BLaER1 (cell line): ENCODE measurements around the gene CDCA7L.

Experiments used
- H3K27ac ChIP-seq: shearing (Covaris generic); formaldehyde crosslinking; 2 replicates; pipeline ENCODE4 v1.8.1; 2022
- H3K27me3 ChIP-seq: shearing (Covaris generic); formaldehyde crosslinking; 2 replicates; pipeline ENCODE4 v1.8.1; 2022
- H3K36me3 ChIP-seq: shearing (Covaris generic); formaldehyde crosslinking; 2 replicates; pipeline ENCODE4 v1.8.1; 2022
- H3K4me1 ChIP-seq: shearing (Covaris generic); formaldehyde crosslinking; 2 replicates; pipeline ENCODE4 v1.8.1; 2022
- H3K4me2 ChIP-seq: shearing (Covaris generic); formaldehyde crosslinking; 2 replicates; pipeline ENCODE4 v1.8.1; 2022
- H3K4me3 ChIP-seq: shearing (Covaris generic); formaldehyde crosslinking; 2 replicates; pipeline ENCODE4 v1.8.1; 2022
- H3K9ac ChIP-seq: shearing (Covaris generic); formaldehyde crosslinking; 2 replicates; pipeline ENCODE4 v1.8.1; 2022
- H3K9me3 ChIP-seq: shearing (Covaris generic); formaldehyde crosslinking; 2 replicates; pipeline ENCODE4 v1.8.1; 2022
- H4K20me1 ChIP-seq: shearing (Covaris generic); formaldehyde crosslinking; 2 replicates; pipeline ENCODE4 v1.8.1; 2022
- Cebpa-rat ChIP-seq: shearing (Covaris generic); IDR thresholded peaks from 2 replicates; pipeline ENCODE4 v1.8.1; 2022

Gene CDCA7L

DNA sequence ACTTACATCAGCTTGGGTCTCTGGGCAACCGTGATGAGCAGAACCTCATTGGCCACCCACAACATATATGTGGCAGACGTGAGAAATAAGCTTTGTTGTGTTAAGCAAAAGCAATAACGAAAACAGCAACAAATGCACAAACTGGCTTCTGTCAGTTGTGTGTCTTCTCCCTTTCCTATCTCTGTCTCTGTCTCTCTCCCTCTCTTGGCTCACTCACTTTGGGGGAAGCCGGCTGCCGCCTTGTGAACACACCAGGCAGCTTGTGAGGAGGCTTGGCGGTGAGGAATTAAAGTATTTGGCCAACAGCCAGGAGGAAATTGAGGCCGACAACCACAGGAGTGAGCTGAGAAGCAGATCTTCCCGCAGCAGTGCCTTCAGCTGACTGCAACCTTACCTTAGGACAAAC, 21.9 kb upstream of the CDCA7L start:
- no peak overlapping the region for H3K27ac ChIP-seq
- H3K9me3 ChIP-seq, result peaks cover 14% of the 10 kb centered on the region
- H3K9ac ChIP-seq, result no peak overlapping the region
- H3K4me2 ChIP-seq, result peak overlapping the region; percentile 62
- H3K36me3 ChIP-seq, result no peaks in the 10 kb centered on the region
- no peaks in the 10 kb centered on the region for H4K20me1 ChIP-seq
- H3K4me1 ChIP-seq, result peaks cover 34% of the 10 kb centered on the region
- H3K4me3 ChIP-seq, result no peak overlapping the region
- H3K27me3 ChIP-seq, result no peaks in the 10 kb centered on the region
- TF ChIP-seq Cebpa-rat, result no peak

DNA sequence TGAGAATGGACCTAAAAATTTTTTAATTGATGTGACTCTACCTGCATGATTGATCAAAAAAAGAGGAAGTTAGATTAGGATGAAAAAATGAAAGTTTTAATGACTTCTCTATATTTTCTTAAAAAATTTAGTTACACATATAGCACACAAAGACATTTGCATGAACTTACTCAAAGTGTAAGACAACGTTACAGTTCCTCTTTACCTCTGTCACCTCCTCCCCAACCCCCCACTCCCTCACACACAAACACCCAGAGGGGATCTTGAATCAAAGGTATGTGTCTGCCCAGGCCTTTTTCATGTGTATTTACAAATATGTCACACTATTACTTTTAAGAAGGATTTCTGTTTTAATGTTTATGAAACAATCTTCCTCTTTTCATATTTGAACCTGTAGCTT, 20.6 kb upstream of the CDCA7L start:
- H3K9ac ChIP-seq, result no peak overlapping the region
- H3K4me3 ChIP-seq, result no peak overlapping the region
- H3K27ac ChIP-seq, result no peak overlapping the region
- H3K9me3 ChIP-seq, result peaks cover 3% of the 10 kb centered on the region; the same call in 1 of the 2 replicates
- H3K36me3 ChIP-seq, result no peaks in the 10 kb centered on the region
- peak overlapping the region; percentile 62 for H3K4me2 ChIP-seq
- no peaks in the 10 kb centered on the region for H3K27me3 ChIP-seq
- H3K4me1 ChIP-seq, result peaks cover 28% of the 10 kb centered on the region
- no peaks in the 10 kb centered on the region for H4K20me1 ChIP-seq
- no peak for TF ChIP-seq Cebpa-rat

DNA sequence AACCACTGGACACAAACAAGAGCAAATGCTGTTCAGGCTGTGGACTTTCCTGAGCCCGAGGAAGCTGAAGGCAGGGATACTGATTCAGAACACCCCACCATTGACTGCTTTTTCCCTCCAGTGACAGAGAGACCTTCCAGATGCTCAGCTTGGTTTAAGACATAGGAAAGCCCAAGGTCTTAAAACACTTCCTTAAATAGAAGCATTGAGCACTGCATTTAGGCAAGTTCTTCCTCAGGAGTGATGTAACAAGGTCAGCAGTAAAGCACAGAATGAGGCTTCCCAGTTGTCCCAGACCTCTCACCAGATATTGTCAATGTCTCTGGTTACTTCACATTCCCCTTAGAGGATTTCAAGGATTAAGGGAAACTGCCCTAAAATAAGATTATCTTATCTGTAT, 19.6 kb upstream of the CDCA7L start:
- Histone ChIP-seq H3K27ac (no peak overlapping the region), H3K4me3 (no peak overlapping the region), H3K4me2 (no peak overlapping the region), H3K4me1 (peaks cover 28% of the 10 kb centered on the region), H3K27me3 (no peaks in the 10 kb centered on the region), H3K36me3 (no peaks in the 10 kb centered on the region), H3K9ac (no peak overlapping the region), H3K9me3 (no peaks in the 10 kb centered on the region), H4K20me1 (no peaks in the 10 kb centered on the region)
- no peak for TF ChIP-seq Cebpa-rat

DNA sequence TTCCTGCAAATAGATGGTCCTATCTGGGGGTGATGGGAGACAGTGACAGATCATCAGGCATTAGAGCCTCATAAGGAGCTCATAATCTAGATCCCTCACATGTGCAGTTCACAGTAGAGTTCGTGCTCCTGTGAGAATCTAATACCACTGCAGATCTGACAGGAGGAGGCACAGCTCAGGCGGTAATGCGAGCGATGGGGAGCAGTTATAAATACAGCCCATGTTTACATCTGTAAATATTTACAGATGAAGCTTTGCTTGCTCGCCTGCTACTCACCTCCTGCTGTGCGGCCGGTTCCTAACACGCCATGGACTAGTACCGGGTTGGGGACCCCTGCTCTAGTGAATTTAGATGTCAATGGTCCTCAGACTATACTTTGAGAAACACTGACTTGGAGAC, 17.0 kb upstream of the CDCA7L start:
- H3K4me2 ChIP-seq, result no peak overlapping the region

DNA sequence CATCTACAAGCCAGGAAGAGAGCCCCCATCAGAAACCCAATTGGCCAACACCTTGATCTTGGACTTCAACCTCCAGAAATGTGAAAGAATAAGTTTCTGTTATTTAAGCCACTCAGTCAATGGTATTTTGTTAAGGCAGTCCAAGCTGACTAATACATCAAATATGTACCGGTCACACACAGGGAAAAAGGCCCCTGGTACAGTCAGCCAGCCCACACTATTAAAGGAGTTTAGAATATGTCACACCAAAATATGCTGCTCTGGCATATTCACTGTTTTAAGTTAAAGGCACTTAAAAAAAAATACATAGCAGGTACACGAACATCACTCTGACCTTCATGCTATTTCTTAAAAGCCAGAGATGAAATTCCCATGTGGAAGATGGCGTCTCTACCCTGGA, 15.2 kb upstream of the CDCA7L start:
- H3K9me3 ChIP-seq, result no peaks in the 10 kb centered on the region
- no peak overlapping the region for H3K4me2 ChIP-seq
- TF ChIP-seq Cebpa-rat, result no peak
- H3K27me3 ChIP-seq, result no peaks in the 10 kb centered on the region
- no peak overlapping the region for H3K27ac ChIP-seq
- no peak overlapping the region for H3K9ac ChIP-seq
- peaks cover 7% of the 10 kb centered on the region for H3K4me1 ChIP-seq
- H4K20me1 ChIP-seq, result no peaks in the 10 kb centered on the region
- no peaks in the 10 kb centered on the region for H3K36me3 ChIP-seq
- H3K4me3 ChIP-seq, result no peak overlapping the region

More for the DNA sequence above, 17.0 kb upstream of the CDCA7L start:
- H3K36me3 ChIP-seq, result no peaks in the 10 kb centered on the region
- H4K20me1 ChIP-seq, result no peaks in the 10 kb centered on the region
- H3K4me3 ChIP-seq, result no peak overlapping the region
- no peaks in the 10 kb centered on the region for H3K27me3 ChIP-seq
- H3K9me3 ChIP-seq, result no peaks in the 10 kb centered on the region
- no peak for TF ChIP-seq Cebpa-rat
- H3K9ac ChIP-seq, result no peak overlapping the region
- H3K27ac ChIP-seq, result no peak overlapping the region
- peaks cover 20% of the 10 kb centered on the region for H3K4me1 ChIP-seq

DNA sequence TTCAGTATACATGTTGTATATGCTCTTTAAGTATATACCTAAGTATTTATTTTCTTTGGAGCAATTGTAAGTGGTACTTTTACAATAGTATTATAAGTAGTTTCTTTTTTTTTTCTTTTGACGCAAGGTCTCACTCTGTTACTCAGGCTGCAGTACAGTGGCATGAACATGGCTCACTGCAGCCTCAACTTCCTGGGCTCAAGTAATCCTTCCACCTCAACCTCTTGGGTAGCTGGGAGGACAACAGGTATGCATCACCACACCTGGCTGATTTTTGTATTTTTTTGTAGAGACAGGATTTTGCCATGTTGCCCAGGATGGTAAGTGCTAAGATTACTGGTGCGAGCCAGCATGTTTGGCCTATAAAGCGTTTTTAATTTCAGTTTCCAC, 13.7 kb upstream of the CDCA7L start:
- H3K36me3 ChIP-seq, result no peaks in the 10 kb centered on the region
- no peak for TF ChIP-seq Cebpa-rat

DNA sequence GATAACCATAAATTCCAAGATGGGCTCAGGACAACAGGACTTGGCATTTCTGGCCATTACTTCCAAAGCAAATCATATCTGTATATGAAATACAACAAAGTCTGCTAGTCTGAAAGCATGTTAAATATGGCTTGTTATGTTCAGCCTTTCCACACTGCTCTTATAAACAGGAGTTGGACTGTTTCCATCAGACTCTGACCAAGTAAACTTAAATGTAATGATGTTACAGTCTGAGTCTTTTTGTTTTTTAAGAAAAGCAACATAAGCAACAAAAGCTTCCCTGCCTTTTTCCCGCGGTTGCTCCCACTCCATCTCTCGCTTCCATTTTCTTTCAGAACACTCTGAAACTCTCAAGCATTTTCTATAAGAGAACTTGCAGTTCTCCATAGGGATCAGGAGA, 8.1 kb upstream of the CDCA7L start:
- no peaks in the 10 kb centered on the region for H4K20me1 ChIP-seq
- no peaks in the 10 kb centered on the region for H3K36me3 ChIP-seq
- no peaks in the 10 kb centered on the region for H3K9me3 ChIP-seq
- no peak overlapping the region for H3K4me3 ChIP-seq
- no peak overlapping the region for H3K27ac ChIP-seq
- no peak overlapping the region for H3K9ac ChIP-seq
- H3K27me3 ChIP-seq, result no peaks in the 10 kb centered on the region
- peaks cover 5% of the 10 kb centered on the region; the same call in 1 of the 2 replicates for H3K4me1 ChIP-seq
- H3K4me2 ChIP-seq, result no peak overlapping the region
- TF ChIP-seq Cebpa-rat, result no peak

More for the DNA sequence above, 13.7 kb upstream of the CDCA7L start:
- H3K4me1 ChIP-seq, result 0 out of 2 replicates have a peak, but pooled peaks cover 5% of the 10 kb centered on the region
- no peaks in the 10 kb centered on the region for H3K27me3 ChIP-seq
- no peak overlapping the region for H3K9ac ChIP-seq
- no peaks in the 10 kb centered on the region for H3K9me3 ChIP-seq
- no peak overlapping the region for H3K27ac ChIP-seq
- no peaks in the 10 kb centered on the region for H4K20me1 ChIP-seq
- H3K4me3 ChIP-seq, result no peak overlapping the region
- H3K4me2 ChIP-seq, result no peak overlapping the region

DNA sequence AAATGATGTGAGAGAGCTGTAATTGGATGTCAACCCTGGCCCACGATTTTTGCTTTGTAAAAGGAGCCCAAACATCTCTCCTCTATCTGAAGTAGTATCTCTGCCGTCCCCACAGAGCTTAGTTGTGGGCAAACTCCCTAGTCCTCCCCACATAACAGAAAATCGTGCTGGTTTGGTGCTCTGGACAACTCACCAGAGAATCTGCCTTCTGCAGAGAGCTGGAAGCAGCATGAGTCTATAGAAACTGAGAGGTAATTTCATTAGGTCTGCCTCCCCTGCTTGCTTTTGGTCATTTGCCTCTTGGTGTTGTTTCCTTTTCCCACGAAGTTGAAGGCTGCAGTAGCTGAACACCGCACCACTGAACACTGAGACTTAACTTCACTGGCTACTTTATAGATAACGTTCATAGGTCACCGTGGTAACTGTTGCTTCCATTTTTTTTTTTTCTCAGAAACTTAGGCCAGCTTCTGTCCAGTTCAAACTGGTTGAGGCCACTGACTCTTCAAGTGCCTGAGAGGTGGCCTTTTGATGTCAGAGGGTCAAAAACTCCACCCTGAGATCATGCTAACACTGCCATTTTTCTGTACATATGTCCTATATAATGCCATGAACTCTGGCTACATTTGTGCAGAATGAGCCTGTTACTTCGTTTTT, 3.3 kb upstream of the CDCA7L start:
- no peaks in the 10 kb centered on the region for H3K27me3 ChIP-seq
- H3K4me3 ChIP-seq, result no peak overlapping the region
- H3K27ac ChIP-seq, result no peak overlapping the region
- peak overlapping the region; percentile 92; the same call in 1 of the 2 replicates for H3K4me2 ChIP-seq
- no peaks in the 10 kb centered on the region for H3K36me3 ChIP-seq
- H4K20me1 ChIP-seq, result no peaks in the 10 kb centered on the region
- no peak overlapping the region for H3K9ac ChIP-seq
- H3K9me3 ChIP-seq, result no peaks in the 10 kb centered on the region
- no peak for TF ChIP-seq Cebpa-rat
- peaks cover 34% of the 10 kb centered on the region for H3K4me1 ChIP-seq

DNA sequence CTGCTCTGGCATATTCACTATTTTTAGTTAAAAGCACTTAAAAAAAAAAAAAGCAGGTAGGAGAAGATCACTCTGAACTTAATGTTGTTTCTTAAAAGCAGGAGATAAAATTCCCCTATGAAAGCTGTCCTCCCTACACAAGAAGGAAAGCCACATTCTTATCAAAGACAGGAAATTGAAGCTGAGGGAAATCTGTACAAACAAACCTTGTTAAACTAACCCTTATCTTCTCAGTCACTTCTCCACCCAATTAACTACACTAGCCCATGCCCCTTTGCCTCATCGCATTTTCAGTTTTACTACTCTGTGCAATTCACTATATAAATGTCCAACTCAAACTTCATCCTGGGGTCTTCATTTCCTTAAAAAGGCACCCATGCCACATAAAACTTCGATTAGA, 2.7 kb upstream of the CDCA7L start:
- no peak overlapping the region for H3K27ac ChIP-seq
- H3K4me3 ChIP-seq, result no peak overlapping the region
- H3K4me1 ChIP-seq, result peaks cover 41% of the 10 kb centered on the region
- H3K4me2 ChIP-seq, result peak overlapping the region; percentile 92
- no peaks in the 10 kb centered on the region for H3K9me3 ChIP-seq
- H3K27me3 ChIP-seq, result no peaks in the 10 kb centered on the region
- H3K9ac ChIP-seq, result no peak overlapping the region
- no peaks in the 10 kb centered on the region for H3K36me3 ChIP-seq
- TF ChIP-seq Cebpa-rat, result no peak
- no peaks in the 10 kb centered on the region for H4K20me1 ChIP-seq

DNA sequence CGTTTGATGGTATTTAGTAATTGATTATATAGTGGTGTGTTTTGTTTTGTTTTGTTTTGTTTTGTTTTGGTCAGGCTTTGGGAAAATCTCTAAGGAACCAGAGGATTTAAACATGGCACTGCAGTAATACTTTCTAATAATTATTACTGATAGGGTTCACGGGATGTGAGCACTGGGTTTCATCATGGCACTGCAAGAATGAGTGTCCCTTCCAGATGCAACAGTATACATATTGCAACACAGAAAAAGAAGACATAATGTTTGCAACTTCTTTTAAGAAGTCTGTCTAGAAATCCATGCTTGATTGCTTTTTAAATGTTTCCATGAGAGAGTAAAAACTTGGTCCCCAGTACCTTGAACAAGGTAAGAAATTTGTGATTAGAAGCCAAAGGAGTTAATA, 2.2 kb upstream of the CDCA7L start:
- Histone ChIP-seq H3K4me1 (peaks cover 45% of the 10 kb centered on the region), H3K9ac (no peak overlapping the region), H4K20me1 (no peaks in the 10 kb centered on the region), H3K4me2 (peak overlapping the region; percentile 92), H3K4me3 (no peak overlapping the region), H3K27ac (no peak overlapping the region), H3K9me3 (no peaks in the 10 kb centered on the region), H3K27me3 (no peaks in the 10 kb centered on the region), H3K36me3 (no peaks in the 10 kb centered on the region)
- no peak for TF ChIP-seq Cebpa-rat

DNA sequence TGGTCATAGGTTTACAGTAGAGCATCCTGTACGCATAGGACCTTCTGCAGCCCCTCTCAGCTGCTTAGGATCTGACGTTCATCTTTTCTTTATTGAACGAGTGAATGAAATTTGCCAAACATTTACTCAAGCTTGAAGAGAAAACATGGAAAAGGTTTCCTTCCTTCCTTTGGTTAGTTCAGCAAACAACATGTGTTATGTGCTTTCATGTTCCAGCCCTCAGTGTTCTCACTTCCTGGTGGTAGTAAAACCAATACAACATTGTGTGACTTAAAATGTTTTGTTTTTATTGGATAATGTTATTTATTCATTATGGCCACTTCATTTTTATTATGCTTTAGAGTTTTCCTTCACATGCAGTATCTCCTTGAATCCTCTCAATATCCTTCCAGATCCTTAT, 1.4 kb upstream of the CDCA7L start:
- Histone ChIP-seq H3K4me1 (peaks cover 54% of the 10 kb centered on the region), H3K27ac (no peak overlapping the region), H3K4me2 (peak overlapping the region; percentile 92), H3K36me3 (no peaks in the 10 kb centered on the region), H3K27me3 (no peaks in the 10 kb centered on the region), H3K9ac (no peak overlapping the region), H4K20me1 (no peaks in the 10 kb centered on the region), H3K4me3 (no peak overlapping the region), H3K9me3 (no peaks in the 10 kb centered on the region)
- TF ChIP-seq Cebpa-rat, result no peak
